ENCODE results near the gene MAGI2.
"Not testable (repeated sequence)": the region's sequence is repeated elsewhere in the genome, so short reads cannot be mapped to it uniquely, and the experiment has no call there.

The MAGI2 gene

GRCh38 chr7:79035858-79036257 is 417.6 kb downstream of the MAGI2 start:
- DNase-seq: no peak

- DNase-seq: no peak
Observed at GRCh38 chr7:79034730-79035129, 418.7 kb downstream of the MAGI2 start.

- DNase-seq: not testable (repeated sequence)
Observed at GRCh38 chr7:79019711-79020110, 433.8 kb downstream of the MAGI2 start.

- no peak for DNase-seq
Observed at GRCh38 chr7:79011921-79012320, 441.5 kb downstream of the MAGI2 start.

GRCh38 chr7:79009647-79010046 is 443.8 kb downstream of the MAGI2 start:
- DNase-seq: no peak

- no peak for DNase-seq
Observed at GRCh38 chr7:79008786-79009185, 444.7 kb downstream of the MAGI2 start.

- DNase-seq: no peak
Observed at GRCh38 chr7:78996013-78996412, 457.5 kb downstream of the MAGI2 start.

GRCh38 chr7:78993341-78993740 is 460.1 kb downstream of the MAGI2 start:
- DNase-seq: no peak

- DNase-seq: no peak
Observed at GRCh38 chr7:78985509-78985908, 468.0 kb downstream of the MAGI2 start.

GRCh38 chr7:78983483-78983882 is 470.0 kb downstream of the MAGI2 start:
- no peak for DNase-seq

- no peak for DNase-seq
Observed at GRCh38 chr7:78970440-78970916, 483.0 kb downstream of the MAGI2 start.

GRCh38 chr7:78968951-78969350 is 484.5 kb downstream of the MAGI2 start:
- DNase-seq: no peak

- DNase-seq: not testable (repeated sequence)
Observed at GRCh38 chr7:78967561-78967960, 485.9 kb downstream of the MAGI2 start.

- DNase-seq: no peak
Observed at GRCh38 chr7:78967046-78967445, 486.4 kb downstream of the MAGI2 start.

- DNase-seq: no peak
Observed at GRCh38 chr7:78959477-78959876, 494.0 kb downstream of the MAGI2 start.

GRCh38 chr7:78955329-78955728 is 498.1 kb downstream of the MAGI2 start:
- DNase-seq: no peak

GRCh38 chr7:78953726-78954363 is 499.6 kb downstream of the MAGI2 start:
- DNase-seq: no peak

- DNase-seq: no peak
Observed at GRCh38 chr7:78953090-78953489, 500.4 kb downstream of the MAGI2 start.

GRCh38 chr7:78939669-78940068 is 513.8 kb downstream of the MAGI2 start:
- DNase-seq: no peak

- DNase-seq: no peak
Observed at GRCh38 chr7:78924581-78924980, 528.9 kb downstream of the MAGI2 start.

- DNase-seq: no peak
Observed at GRCh38 chr7:78912781-78913180, 540.7 kb downstream of the MAGI2 start.

- DNase-seq: no peak
Observed at GRCh38 chr7:78906735-78907134, 546.7 kb downstream of the MAGI2 start.

GRCh38 chr7:78905436-78905835 is 548.0 kb downstream of the MAGI2 start:
- no peak for DNase-seq

GRCh38 chr7:78904983-78905382 is 548.5 kb downstream of the MAGI2 start:
- no peak for DNase-seq

GRCh38 chr7:78901566-78901965 is 551.9 kb downstream of the MAGI2 start:
- no peak for DNase-seq

Measured in CD4-positive, alpha-beta T cell treated with Interferon alpha-2 for 1 hour (primary cell).